SK-N-SH treated with all-trans-retinoic acid at 6 μM for 48 hours (cell line): ENCODE measurements around the gene GMCL2.
A peak's percentile ranks its signal among the peaks of the same experiment; 100 is the strongest.

Experiments
- ATAC-seq: fragments of 200-7000 bp; cut with Tn5 transposase; 3 replicates; pipeline ENCODE4 v1.9.1; 2020; ENCODE audit warnings: mild to moderate bottlenecking, moderate library complexity
- ARNTL ChIP-seq: fragments of 450-650 bp; formaldehyde crosslinking; IDR thresholded peaks from 2 replicates; pipeline ENCODE4 v1.5.0; 2020; ENCODE audit warnings: low read depth, mild to moderate bottlenecking, moderate library complexity, borderline replicate concordance
- BACH2 ChIP-seq: fragments of 250-450 bp; sonication (Bioruptor Pico); IDR thresholded peaks from 2 replicates; pipeline ENCODE4 v1.9.0; 2021; ENCODE audit warnings: mild to moderate bottlenecking, borderline replicate concordance
- CREB5 ChIP-seq: fragments of 250-450 bp; sonication (Bioruptor Pico); IDR thresholded peaks from 2 replicates; pipeline ENCODE4 v1.5.1; 2020; ENCODE audit warnings: low read depth, mild to moderate bottlenecking, moderate library complexity
- CSDC2 ChIP-seq: fragments of 250-450 bp; sonication (Bioruptor Pico); IDR thresholded peaks from 2 replicates; pipeline ENCODE4 v1.5.0; 2020; ENCODE audit warnings: mild to moderate bottlenecking, moderate library complexity
- CSRNP3 ChIP-seq: fragments of 250-450 bp; sonication (Bioruptor Pico); IDR thresholded peaks from 2 replicates; pipeline ENCODE4 v1.5.1; 2021; ENCODE audit warnings: mild to moderate bottlenecking, moderate library complexity
- ESRRG ChIP-seq: fragments of 250-450 bp; sonication (Bioruptor Pico); IDR thresholded peaks from 2 replicates; pipeline ENCODE4 v1.6.1; 2021; ENCODE audit warnings: mild to moderate bottlenecking
- GLIS3 ChIP-seq: fragments of 250-450 bp; sonication (Bioruptor Pico); IDR thresholded peaks from 2 replicates; pipeline ENCODE4 v1.5.0; 2020; ENCODE audit warnings: mild to moderate bottlenecking, moderate library complexity
- ISL1 ChIP-seq: fragments of 250-450 bp; sonication (Bioruptor Pico); IDR thresholded peaks from 2 replicates; pipeline ENCODE4 v2.1.2; 2022; ENCODE audit warnings: mild to moderate bottlenecking, moderate library complexity
- OSR1 ChIP-seq: fragments of 250-450 bp; sonication (Bioruptor Pico); IDR thresholded peaks from 2 replicates; pipeline ENCODE4 v1.8.0; 2022; ENCODE audit warnings: moderate library complexity, mild to moderate bottlenecking, inconsistent platforms
- PATZ1 ChIP-seq: fragments of 250-450 bp; sonication (Bioruptor Pico); IDR thresholded peaks from 2 replicates; pipeline ENCODE4 v1.8.0; 2020; ENCODE audit warnings: mild to moderate bottlenecking, moderate library complexity, borderline replicate concordance
- PPARA ChIP-seq: fragments of 250-450 bp; sonication (Bioruptor Pico); IDR thresholded peaks from 2 replicates; pipeline ENCODE4 v1.5.0; 2020; ENCODE audit warnings: mild to moderate bottlenecking, borderline replicate concordance
- RARB ChIP-seq: fragments of 250-450 bp; sonication (Bioruptor Pico); IDR thresholded peaks from 2 replicates; pipeline ENCODE4 v1.8.0; 2021; ENCODE audit warnings: mild to moderate bottlenecking, moderate library complexity
- SNAI2 ChIP-seq: fragments of 250-450 bp; sonication (Bioruptor Pico); IDR thresholded peaks from 2 replicates; pipeline ENCODE4 v1.5.0; 2020; ENCODE audit warnings: mild to moderate bottlenecking, moderate library complexity
- TCF4 ChIP-seq: fragments of 250-450 bp; sonication (Bioruptor Pico); IDR thresholded peaks from 2 replicates; pipeline ENCODE4 v1.8.0; 2021; ENCODE audit warnings: mild to moderate bottlenecking, moderate library complexity, borderline replicate concordance
- TSHZ2 ChIP-seq: fragments of 250-450 bp; sonication (Bioruptor Pico); IDR thresholded peaks from 2 replicates; pipeline ENCODE4 v1.5.0; 2020; ENCODE audit warnings: mild to moderate bottlenecking, moderate library complexity
- ZC3H10 ChIP-seq: fragments of 250-450 bp; sonication (Bioruptor Pico); IDR thresholded peaks from 2 replicates; pipeline ENCODE4 v1.5.1; 2021; ENCODE audit warnings: mild to moderate bottlenecking, moderate library complexity
- ZFP30 ChIP-seq: fragments of 450-650 bp; formaldehyde crosslinking; IDR thresholded peaks from 2 replicates; pipeline ENCODE4 v1.5.0; 2022; ENCODE audit warnings: mild to moderate bottlenecking, moderate library complexity
- ZNF565 ChIP-seq: fragments of 450-650 bp; formaldehyde crosslinking; conservative IDR thresholded peaks from 2 replicates; pipeline ENCODE4 v1.5.0; 2020; ENCODE audit warnings: low read depth, mild to moderate bottlenecking, moderate library complexity
- ZNF8 ChIP-seq: fragments of 450-650 bp; formaldehyde crosslinking; IDR thresholded peaks from 2 replicates; pipeline ENCODE4 v1.5.0; 2020; ENCODE audit warnings: mild to moderate bottlenecking, moderate library complexity

GMCL2 gene

GRCh38 chr5:178216088-178216534 is 28.9 kb upstream of the GMCL2 start:
- no peak for ATAC-seq
- no peak for TF ChIP-seq RARB
- no peak for TF ChIP-seq ESRRG (CRISPR knock-in tag)
- TF ChIP-seq CSRNP3 = no peak
- TF ChIP-seq ZNF565 (CRISPR knock-in tag) = no peak
- TF ChIP-seq CREB5 (CRISPR knock-in tag) = no peak
- no peak for TF ChIP-seq TSHZ2 (CRISPR knock-in tag)
- no peak for TF ChIP-seq ZNF8
- TF ChIP-seq OSR1 (CRISPR knock-in tag) = no peak
- TF ChIP-seq SNAI2 (CRISPR knock-in tag) = no peak
- no peak for TF ChIP-seq ZFP30 (CRISPR knock-in tag)
- no peak for TF ChIP-seq PPARA (CRISPR knock-in tag)
- no peak for TF ChIP-seq PATZ1 (CRISPR knock-in tag)
- TF ChIP-seq ARNTL (CRISPR knock-in tag) = no peak
- no peak for TF ChIP-seq ISL1 (CRISPR knock-in tag)
- no peak for TF ChIP-seq GLIS3
- TF ChIP-seq, all 23 proteins: peak for 0

- TF ChIP-seq ZNF565 (CRISPR knock-in tag) (no peak), CSDC2 (CRISPR knock-in tag) (no peak), ZC3H10 (CRISPR knock-in tag) (no peak), BACH2 (CRISPR knock-in tag) (no peak), ESRRG (CRISPR knock-in tag) (no peak), ZFP30 (CRISPR knock-in tag) (no peak), OSR1 (CRISPR knock-in tag) (no peak), CSRNP3 (no peak)
- peak; percentile 1 for ATAC-seq
Measured at GRCh38 chr5:178215280-178216002, 28.3 kb upstream of the GMCL2 start.

GRCh38 chr5:178214160-178214803 is 27.1 kb upstream of the GMCL2 start:
- TF ChIP-seq TCF4 (CRISPR knock-in tag) = no peak
- TF ChIP-seq PATZ1 (CRISPR knock-in tag) = no peak
- TF ChIP-seq OSR1 (CRISPR knock-in tag) = no peak
- TF ChIP-seq SNAI2 (CRISPR knock-in tag) = no peak
- peak; percentile 2; the same call in 1 of the 3 replicates for ATAC-seq
